HepG2 (cell line): ENCODE results near the gene NRL. TPM values are rescaled to one million over a fixed set of nuclear protein-coding genes. Genes with fewer than 3 reads are reported as not detected.

Experiments used
- JUND ChIP-seq: sonication (generic); formaldehyde crosslinking; IDR thresholded peaks from 2 replicates; pipeline ENCODE4 v1.8.0; 2022; ENCODE audit warnings: mild to moderate bottlenecking, missing genetic modification reagents
- MAFK ChIP-seq, 2 experiments: IDR thresholded peaks in 1 of 2; conservative IDR thresholded peaks in 1 of 2; 2 replicates each; pipeline ENCODE4 v1.6.1; 2011; ENCODE audit warnings: improper control_type of control experiment in 2 of 2, low read length in 2 of 2
- MYC ChIP-seq: sonication (generic); formaldehyde crosslinking; IDR thresholded peaks from 2 replicates; pipeline ENCODE4 v1.9.0; 2021; ENCODE audit warnings: missing genetic modification reagents, borderline replicate concordance
- NCOR1 ChIP-seq: fragments of 200-600 bp; sonication (generic); IDR thresholded peaks from 2 replicates; pipeline ENCODE4 v1.7.0; 2017; ENCODE audit warnings: antibody characterized with exemption, low read length, borderline replicate concordance
- PAWR ChIP-seq: sonication (generic); formaldehyde crosslinking; IDR thresholded peaks from 2 replicates; pipeline ENCODE4 v1.4.0; 2020; ENCODE audit warnings: missing genetic modification reagents, mild to moderate bottlenecking, borderline replicate concordance
- POGZ ChIP-seq: sonication (generic); formaldehyde crosslinking; IDR thresholded peaks from 2 replicates; pipeline ENCODE4 v1.4.0; 2020; ENCODE audit warnings: mild to moderate bottlenecking, missing genetic modification reagents
- POLR2G ChIP-seq: fragments of 200-400 bp; formaldehyde crosslinking; IDR thresholded peaks from 2 replicates; pipeline ENCODE4 v1.6.1; 2018; ENCODE audit warnings: mild to moderate bottlenecking, low read depth, low read length, moderate library complexity
- RORA ChIP-seq: sonication (generic); formaldehyde crosslinking; IDR thresholded peaks from 2 replicates; pipeline ENCODE4 v1.5.0; 2020; ENCODE audit warnings: mild to moderate bottlenecking, missing genetic modification reagents, moderate library complexity
- SNRNP70 ChIP-seq: fragments of 200-400 bp; formaldehyde crosslinking; IDR thresholded peaks from 2 replicates; pipeline ENCODE4 v1.6.1; 2017; ENCODE audit warnings: mild to moderate bottlenecking, low read depth, low read length, moderate library complexity
- SYNCRIP ChIP-seq: fragments of 200-400 bp; formaldehyde crosslinking; IDR thresholded peaks from 2 replicates; pipeline ENCODE4 v1.6.1; 2018; ENCODE audit warnings: mild to moderate bottlenecking, low read depth, low read length; ENCODE audit not compliant: insufficient read depth
- THYN1 ChIP-seq: sonication (generic); formaldehyde crosslinking; IDR thresholded peaks from 2 replicates; pipeline ENCODE4 v1.8.1; 2023; ENCODE audit warnings: low read depth, mild to moderate bottlenecking, moderate library complexity, missing genetic modification reagents, borderline replicate concordance
- ZNF24 ChIP-seq: fragments of 450-650 bp; IDR thresholded peaks from 2 replicates; pipeline ENCODE4 v1.6.1; 2017; ENCODE audit warnings: antibody characterized with exemption, mild to moderate bottlenecking
- ZNF274 ChIP-seq: sonication (generic); formaldehyde crosslinking; IDR thresholded peaks from 2 replicates; pipeline ENCODE4 v1.5.1; 2020; ENCODE audit warnings: mild to moderate bottlenecking, missing genetic modification reagents
- ZNF512 ChIP-seq: sonication (generic); formaldehyde crosslinking; IDR thresholded peaks from 2 replicates; pipeline ENCODE4 v1.4.0; 2020; ENCODE audit warnings: mild to moderate bottlenecking, missing genetic modification reagents
- ZNF589 ChIP-seq: sonication (generic); formaldehyde crosslinking; conservative IDR thresholded peaks from 2 replicates; pipeline ENCODE4 v1.8.0; 2022; ENCODE audit warnings: mild to moderate bottlenecking, moderate library complexity, missing genetic modification reagents
- ZNF773 ChIP-seq: sonication (generic); formaldehyde crosslinking; IDR thresholded peaks from 2 replicates; pipeline ENCODE4 v1.4.0; 2020; ENCODE audit warnings: missing genetic modification reagents, borderline replicate concordance
- ZSCAN31 ChIP-seq: sonication (generic); formaldehyde crosslinking; IDR thresholded peaks from 2 replicates; pipeline ENCODE4 v1.5.0; 2020; ENCODE audit warnings: low read depth, mild to moderate bottlenecking, missing genetic modification reagents
- polyA plus RNA-seq, 8 experiments: library from polyadenylated mRNA; depleted of rRNA in 3 of 8; stranded (reverse) in 7 of 8; unstranded in 1 of 8; fragments of >200 nt; fragmentation: Illumina TruSeq in 4 of 8; extraction: Trizol in 4 of 8; gene quantifications; 2 replicates each; pipeline versions ENCODE4 v1.2.1 to v1.2.3, GENCODE V29; 2011 to 2016; ENCODE audit warnings: low read depth in 4 of 8, missing spikeins in 1 of 8, mixed read lengths in 1 of 8; ENCODE audit not compliant: insufficient read depth in 1 of 8
- total RNA-seq, 5 experiments: library from RNA; depleted of rRNA; stranded (reverse); fragments of >200 nt; fragmentation: Illumina TruSeq; extraction: Trizol; gene quantifications; 2 replicates each; pipeline ENCODE4 v1.2.3, GENCODE V29; 2016; ENCODE audit warnings: low read depth in 1 of 5
- TF ChIP-seq, protein P1 (sequence below): sonication (generic); formaldehyde crosslinking; IDR thresholded peaks from 2 replicates; pipeline ENCODE4 v1.4.0; 2020; ENCODE audit warnings: missing genetic modification reagents, mild to moderate bottlenecking, borderline replicate concordance
- TF ChIP-seq, protein P2 (sequence below): sonication (generic); formaldehyde crosslinking; IDR thresholded peaks from 2 replicates; pipeline ENCODE4 v1.4.0; 2020; ENCODE audit warnings: missing genetic modification reagents, borderline replicate concordance
- TF ChIP-seq, protein P3 (sequence below): IDR thresholded peaks from 2 replicates; pipeline ENCODE4 v1.6.1; 2018; ENCODE audit warnings: missing genetic modification reagents, mild to moderate bottlenecking, missing compliant biosample characterization

Gene NRL
- total and polyA plus RNA-seq, 2 of the 13 experiments (the other 11 are each of a cell fraction or from before 2014, with no cell fraction given) = 2.5 to 4.7 TPM

GRCh38 chr14:24095271-24096068, 19.3 kb downstream of the NRL start (continued):
- TF ChIP-seq, protein P1, sequence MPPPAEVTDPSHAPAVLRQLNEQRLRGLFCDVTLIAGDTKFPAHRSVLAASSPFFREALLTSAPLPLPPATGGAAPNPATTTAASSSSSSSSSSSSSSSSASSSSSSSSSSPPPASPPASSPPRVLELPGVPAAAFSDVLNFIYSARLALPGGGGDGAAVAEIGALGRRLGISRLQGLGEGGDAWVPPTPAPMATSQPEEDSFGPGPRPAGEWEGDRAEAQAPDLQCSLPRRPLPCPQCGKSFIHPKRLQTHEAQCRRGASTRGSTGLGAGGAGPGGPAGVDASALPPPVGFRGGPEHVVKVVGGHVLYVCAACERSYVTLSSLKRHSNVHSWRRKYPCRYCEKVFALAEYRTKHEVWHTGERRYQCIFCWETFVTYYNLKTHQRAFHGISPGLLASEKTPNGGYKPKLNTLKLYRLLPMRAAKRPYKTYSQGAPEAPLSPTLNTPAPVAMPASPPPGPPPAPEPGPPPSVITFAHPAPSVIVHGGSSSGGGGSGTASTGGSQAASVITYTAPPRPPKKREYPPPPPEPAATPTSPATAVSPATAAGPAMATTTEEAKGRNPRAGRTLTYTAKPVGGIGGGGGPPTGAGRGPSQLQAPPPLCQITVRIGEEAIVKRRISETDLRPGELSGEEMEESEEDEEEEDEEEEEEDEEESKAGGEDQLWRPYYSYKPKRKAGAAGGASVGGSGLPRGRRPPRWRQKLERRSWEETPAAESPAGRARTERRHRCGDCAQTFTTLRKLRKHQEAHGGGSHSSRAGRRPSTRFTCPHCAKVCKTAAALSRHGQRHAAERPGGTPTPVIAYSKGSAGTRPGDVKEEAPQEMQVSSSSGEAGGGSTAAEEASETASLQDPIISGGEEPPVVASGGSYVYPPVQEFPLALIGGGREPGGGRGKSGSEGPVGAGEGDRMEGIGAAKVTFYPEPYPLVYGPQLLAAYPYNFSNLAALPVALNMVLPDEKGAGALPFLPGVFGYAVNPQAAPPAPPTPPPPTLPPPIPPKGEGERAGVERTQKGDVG (CRISPR knock-in tag) = peak; percentile 90; the same call in 1 of the 2 replicates
- peak; percentile 98 for TF ChIP-seq POGZ (CRISPR knock-in tag)
- TF ChIP-seq PAWR (CRISPR knock-in tag) = peak; percentile 98; the same call in 1 of the 2 replicates
- no peak for TF ChIP-seq ZNF589
- no peak for TF ChIP-seq RORA
- TF ChIP-seq MAFK (conservative IDR thresholded peaks at IDR 0.05 in 1 of 2, IDR thresholded peaks at IDR 0.05 in 1 of 2; ENCODE audit: low read length in 2 of 2) = no peak
- TF ChIP-seq ZNF512 = peak; percentile 80
- no peak for TF ChIP-seq SYNCRIP
- TF ChIP-seq THYN1 (CRISPR knock-in tag) = peak; percentile 72; the same call in 1 of the 2 replicates
- peak; percentile 99 for TF ChIP-seq POLR2G
- TF ChIP-seq ZNF773 (CRISPR knock-in tag) = peak; percentile 91; the same call in 1 of the 2 replicates
- TF ChIP-seq JUND (CRISPR knock-in tag) = no peak
- peak; percentile 99 for TF ChIP-seq ZNF274 (CRISPR knock-in tag)
- peak; percentile 69 for TF ChIP-seq ZNF24
- TF ChIP-seq, protein P2, sequence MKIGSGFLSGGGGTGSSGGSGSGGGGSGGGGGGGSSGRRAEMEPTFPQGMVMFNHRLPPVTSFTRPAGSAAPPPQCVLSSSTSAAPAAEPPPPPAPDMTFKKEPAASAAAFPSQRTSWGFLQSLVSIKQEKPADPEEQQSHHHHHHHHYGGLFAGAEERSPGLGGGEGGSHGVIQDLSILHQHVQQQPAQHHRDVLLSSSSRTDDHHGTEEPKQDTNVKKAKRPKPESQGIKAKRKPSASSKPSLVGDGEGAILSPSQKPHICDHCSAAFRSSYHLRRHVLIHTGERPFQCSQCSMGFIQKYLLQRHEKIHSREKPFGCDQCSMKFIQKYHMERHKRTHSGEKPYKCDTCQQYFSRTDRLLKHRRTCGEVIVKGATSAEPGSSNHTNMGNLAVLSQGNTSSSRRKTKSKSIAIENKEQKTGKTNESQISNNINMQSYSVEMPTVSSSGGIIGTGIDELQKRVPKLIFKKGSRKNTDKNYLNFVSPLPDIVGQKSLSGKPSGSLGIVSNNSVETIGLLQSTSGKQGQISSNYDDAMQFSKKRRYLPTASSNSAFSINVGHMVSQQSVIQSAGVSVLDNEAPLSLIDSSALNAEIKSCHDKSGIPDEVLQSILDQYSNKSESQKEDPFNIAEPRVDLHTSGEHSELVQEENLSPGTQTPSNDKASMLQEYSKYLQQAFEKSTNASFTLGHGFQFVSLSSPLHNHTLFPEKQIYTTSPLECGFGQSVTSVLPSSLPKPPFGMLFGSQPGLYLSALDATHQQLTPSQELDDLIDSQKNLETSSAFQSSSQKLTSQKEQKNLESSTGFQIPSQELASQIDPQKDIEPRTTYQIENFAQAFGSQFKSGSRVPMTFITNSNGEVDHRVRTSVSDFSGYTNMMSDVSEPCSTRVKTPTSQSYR = peak; percentile 96
- peak; percentile 100 for TF ChIP-seq MYC (CRISPR knock-in tag)
- TF ChIP-seq NCOR1 = peak; percentile 97
- TF ChIP-seq, protein P3, sequence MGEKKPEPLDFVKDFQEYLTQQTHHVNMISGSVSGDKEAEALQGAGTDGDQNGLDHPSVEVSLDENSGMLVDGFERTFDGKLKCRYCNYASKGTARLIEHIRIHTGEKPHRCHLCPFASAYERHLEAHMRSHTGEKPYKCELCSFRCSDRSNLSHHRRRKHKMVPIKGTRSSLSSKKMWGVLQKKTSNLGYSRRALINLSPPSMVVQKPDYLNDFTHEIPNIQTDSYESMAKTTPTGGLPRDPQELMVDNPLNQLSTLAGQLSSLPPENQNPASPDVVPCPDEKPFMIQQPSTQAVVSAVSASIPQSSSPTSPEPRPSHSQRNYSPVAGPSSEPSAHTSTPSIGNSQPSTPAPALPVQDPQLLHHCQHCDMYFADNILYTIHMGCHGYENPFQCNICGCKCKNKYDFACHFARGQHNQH (CRISPR knock-in tag) = peak; percentile 98
- peak; percentile 90 for TF ChIP-seq ZSCAN31
- no peak for TF ChIP-seq SNRNP70
